Measurements from ENCODE around the gene CD81.
A peak's percentile ranks its signal among the peaks of the same experiment; 100 is the strongest.

CD81 gene

DNA sequence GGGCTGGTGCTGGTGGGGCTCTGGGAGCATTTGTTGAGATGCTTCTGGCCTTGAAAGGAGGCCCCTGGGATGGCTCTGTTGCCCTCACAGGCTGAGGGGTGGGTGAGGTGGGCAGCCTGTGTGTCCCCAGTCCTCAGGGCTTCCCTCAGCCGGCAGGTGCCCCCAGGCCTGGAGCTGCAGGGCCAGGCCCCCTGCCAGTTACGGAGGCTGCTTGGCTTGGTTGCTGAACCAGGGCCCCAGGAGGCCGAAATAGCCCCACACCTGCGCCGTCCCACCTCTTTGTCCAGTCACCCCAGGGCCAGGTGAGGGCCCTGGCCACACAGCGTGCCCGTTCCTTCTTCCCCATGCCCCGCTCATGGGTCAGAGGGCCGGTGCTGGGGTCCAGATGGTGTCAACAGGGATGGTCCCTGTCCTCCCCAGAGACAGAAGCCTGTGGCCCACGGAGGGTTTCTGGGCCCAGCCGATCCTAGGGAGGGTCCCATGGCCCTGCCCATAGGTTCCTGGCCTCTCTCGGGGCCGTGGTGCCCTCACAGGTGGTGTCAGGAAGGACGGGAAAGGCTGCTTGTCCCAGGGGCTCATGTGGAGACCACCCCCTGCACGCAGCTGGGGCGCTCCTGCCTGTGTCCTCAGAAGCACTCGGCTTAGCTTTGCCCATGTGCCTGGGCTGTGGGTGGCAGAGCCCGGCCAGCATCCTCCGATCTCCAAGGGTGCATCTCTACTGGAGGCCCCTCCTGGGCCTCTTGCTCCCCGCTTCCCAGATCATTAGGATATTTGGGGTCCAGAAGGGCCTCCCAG lies 14.3 kb downstream of the CD81 start:
- DNase-seq: no peak

DNA sequence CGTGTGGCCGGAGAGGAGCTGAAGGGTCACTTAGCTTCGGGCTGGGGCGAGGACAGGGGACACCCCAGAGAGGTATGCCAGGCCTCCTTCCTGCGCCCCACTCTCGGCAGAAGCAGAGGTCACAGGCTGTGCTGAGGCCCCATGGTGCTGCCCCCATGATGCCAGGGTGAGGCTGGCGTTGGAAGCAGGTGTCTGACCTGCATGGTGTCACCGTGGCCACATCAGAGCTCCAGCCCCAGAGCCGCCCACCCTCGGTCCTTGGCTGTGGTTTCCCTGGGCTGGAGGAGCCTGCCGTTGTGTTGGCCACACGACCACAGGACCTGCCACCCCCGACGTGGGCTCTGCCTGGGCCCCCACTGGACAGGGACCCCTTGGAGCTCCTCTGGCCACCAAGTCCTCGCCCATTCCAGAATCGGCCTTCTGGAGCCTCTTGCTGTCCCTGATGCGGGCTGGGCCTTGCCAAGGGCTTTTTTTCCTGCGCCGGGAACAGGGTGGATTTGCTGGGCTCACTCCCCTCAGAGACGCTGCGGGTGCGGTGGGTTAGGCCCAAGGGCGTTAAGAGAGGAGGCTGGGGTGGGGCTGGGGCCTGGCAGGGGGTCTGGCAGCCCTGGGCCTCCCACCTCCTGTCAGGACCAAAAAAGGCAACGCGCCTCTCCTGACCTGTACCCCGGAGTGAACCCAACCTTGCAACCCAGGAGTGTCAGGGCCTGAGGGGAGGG lies 15.3 kb downstream of the CD81 start:
- DNase-seq: no peak

DNA sequence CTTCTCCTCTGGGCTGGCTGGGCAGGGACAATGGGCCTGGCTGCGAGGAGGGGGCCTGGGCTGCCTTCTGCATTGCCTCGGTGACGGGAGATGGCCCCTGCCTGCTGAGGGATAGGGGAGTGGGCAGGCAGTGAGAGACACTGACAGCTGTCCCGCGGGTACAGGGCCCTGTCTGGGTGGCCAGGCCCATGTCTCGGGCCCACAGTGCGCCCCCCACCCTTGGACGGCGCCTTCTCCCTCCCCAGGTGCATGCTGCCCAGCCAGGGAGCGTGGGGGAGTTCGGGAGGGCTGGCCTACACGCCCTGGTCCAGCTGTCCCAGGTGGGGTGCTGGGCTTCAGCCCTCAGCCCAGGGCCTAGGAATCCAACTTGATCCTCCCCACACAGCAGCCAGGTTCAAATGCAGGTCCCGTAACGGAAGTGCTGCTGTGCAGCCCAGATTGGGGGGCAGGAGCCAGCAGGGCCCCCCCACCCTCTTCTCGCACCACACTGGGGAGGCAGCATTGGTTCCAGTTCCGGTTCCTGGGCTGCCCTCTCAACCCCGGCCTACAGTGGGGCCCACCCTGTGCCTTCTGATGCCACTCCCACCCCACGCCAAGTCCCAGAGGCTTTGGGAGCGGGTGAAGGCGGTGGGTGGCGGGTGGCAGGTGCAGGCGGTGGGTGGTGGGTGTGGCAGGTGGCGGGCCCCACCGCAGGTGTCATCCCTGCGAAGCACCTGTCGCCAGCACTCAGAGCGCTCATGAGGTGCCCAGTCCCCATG lies 16.2 kb downstream of the CD81 start:
- no peak for DNase-seq

DNA sequence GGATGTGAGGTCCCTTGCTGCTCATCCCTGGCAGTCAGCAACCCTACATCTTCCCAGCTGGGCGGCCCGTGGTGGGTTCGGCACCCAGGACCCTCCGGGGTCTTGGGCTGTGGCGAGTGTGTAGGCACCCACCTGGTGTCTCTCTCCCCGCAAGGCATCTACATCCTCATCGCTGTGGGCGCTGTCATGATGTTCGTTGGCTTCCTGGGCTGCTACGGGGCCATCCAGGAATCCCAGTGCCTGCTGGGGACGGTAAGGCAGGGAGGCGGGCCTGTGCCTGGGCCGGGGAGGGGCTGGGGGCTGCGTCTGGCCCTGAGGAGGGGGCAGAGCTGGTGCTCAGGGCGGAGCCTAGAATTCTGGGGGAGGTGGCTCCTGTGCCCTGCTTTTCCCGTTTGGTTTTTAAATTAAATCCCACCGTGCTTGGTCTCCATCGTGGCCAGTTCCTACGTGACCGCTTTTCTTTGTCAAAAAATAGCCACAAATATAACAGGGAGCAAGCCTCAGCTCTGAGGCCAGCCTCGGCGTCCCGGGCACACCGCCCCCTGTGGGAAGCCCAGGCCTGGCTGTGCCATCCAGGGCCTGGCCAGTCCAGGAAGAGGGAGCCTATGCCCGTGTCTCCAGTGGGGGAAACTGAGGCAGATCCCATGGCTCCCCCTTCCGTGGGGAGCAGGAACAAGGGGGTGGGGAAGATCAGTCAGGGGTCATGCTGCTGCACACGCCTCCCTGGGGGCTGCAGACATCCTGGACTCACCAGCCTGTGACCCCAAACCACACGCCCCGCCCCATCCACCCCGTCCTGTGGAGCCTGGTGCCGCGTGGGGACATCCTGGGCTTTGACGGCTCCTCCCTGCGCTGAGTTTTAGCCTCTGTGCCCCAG lies 17.1 kb downstream of the CD81 start:
- DNase-seq: no peak

DNA sequence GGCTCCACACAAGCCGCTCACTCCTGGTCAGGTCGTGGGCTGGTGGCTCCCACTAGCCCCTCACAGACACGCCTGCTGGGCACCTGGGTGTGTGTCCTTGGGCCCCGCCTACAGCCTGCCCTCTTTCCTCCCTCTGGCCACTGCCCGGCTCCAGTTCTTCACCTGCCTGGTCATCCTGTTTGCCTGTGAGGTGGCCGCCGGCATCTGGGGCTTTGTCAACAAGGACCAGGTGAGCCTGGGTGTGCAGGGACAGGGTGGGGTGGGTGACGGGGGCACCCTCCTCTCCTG lies 17.7 kb downstream of the CD81 start:
- DNase-seq: no peak

DNA sequence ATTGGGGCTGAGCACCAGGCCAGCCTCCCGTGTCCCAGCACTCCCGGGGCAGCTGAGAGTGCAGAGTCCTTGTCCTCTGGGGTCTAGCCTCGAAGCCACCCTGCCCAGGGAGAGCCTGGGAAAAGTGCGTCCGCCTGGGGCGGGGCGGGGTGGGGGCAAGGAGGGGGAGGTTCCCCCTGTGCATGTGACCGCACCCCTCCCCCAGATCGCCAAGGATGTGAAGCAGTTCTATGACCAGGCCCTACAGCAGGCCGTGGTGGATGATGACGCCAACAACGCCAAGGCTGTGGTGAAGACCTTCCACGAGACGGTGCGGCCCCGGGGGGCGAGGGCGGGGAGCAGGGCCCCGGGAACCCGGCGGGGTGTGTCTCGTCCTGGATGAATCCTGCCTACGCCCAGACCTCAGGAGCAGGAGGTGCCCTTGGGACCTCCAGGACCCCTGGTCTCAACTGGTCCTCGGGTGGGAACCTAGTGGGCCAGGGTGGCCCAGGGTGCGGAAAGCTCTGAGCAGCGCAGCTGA lies 18.2 kb downstream of the CD81 start:
- no peak for DNase-seq

DNA sequence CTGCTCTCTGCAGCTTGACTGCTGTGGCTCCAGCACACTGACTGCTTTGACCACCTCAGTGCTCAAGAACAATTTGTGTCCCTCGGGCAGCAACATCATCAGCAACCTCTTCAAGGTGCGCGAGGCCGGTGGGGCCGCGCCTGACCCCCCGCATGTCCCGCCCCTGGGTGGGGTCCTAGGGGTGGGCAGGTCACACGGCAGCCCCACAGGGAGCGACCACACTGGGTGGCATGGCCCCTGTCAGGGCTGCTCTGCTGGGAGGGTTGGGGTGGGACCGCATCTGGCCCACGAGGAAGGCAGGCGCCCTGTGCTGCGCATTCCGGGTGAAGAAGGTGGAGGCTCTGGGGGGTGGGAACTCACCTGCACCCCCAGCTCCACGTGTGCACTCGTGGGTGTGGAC lies 18.7 kb downstream of the CD81 start:
- no peak for DNase-seq

DNA sequence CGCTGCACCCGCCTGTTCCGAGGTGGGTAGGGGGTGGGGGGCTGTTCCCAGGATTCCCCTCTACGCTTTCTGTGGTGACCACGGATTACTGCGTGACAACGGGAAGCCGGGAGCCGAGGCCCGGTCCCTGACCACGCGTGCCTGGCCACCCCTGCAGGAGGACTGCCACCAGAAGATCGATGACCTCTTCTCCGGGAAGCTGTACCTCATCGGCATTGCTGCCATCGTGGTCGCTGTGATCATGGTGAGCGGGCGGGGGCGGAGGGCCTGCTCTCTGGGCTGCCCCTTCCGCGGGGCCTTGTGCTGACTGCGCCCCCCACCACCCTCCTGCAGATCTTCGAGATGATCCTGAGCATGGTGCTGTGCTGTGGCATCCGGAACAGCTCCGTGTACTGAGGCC lies 19.4 kb downstream of the CD81 start:
- no peak for DNase-seq

DNA sequence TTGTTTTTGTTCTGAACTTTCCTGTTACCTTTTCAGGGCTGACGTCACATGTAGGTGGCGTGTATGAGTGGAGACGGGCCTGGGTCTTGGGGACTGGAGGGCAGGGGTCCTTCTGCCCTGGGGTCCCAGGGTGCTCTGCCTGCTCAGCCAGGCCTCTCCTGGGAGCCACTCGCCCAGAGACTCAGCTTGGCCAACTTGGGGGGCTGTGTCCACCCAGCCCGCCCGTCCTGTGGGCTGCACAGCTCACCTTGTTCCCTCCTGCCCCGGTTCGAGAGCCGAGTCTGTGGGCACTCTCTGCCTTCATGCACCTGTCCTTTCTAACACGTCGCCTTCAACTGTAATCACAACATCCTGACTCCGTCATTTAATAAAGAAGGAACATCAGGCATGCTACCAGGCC lies 19.9 kb downstream of the CD81 start:
- DNase-seq: no peak

DNA sequence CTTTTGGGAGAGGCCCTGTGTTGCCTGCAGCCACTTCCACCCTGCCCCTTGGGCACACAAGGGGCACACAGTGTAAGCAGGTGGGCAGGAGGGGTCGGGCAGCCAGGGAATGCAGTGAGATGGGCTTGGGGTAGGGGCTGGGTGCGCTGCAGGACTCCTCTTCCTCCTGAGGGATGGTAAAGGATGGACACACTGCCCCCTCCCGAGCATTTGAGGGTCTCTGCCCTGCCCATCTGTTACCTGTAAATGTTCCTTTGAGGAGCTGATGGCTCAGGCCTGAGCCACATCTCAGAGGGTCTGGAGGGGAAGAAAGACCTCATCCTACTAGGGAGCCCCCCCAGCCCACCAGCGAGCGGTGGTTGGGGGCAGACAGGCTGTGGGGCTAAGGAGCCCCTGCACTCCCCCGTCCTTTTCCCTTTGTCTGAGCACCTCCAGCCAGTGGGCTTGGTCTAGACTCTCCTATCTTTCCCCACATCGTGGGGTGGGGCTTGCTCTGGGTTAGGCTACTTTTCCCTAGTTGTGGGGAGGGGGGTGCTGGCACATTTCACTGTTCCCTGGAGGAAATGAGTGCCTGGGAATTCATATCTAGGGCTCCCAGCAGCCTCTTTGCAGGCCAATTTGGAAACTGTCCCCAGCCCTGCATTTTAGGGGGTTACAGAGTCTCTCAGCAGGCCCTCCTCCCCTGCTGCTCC lies 21.7 kb downstream of the CD81 start:
- DNase-seq: no peak

DNA sequence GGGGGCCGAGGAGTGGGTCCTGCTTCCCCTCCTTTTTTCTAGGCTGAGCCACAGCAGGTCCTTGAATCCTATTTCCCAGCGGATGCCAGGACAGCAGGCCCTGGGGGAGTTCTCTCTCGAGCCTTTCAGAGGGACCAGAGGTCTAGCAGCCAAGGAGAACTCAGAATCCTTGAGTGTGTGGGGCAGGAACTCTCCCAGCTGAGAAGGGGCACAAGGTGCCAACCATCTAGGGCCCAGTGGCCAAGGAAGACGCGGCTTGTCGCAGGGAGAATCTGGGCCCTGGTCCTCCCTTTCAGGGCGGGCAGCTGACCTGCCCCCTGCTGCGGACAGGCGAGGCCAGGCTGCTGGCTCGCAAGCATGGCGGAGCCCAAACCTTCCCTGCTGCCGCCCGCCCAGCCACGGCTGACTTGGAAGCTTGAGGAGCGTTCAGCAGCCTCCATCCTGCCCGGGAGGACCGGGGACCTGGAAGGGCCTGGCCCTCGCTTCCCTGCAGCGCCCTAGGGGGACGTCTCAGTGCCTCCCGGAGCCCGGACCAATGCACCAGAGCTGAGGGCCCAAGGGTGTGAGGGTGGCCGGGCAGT lies 22.5 kb downstream of the CD81 start:
- DNase-seq: no peak

DNA sequence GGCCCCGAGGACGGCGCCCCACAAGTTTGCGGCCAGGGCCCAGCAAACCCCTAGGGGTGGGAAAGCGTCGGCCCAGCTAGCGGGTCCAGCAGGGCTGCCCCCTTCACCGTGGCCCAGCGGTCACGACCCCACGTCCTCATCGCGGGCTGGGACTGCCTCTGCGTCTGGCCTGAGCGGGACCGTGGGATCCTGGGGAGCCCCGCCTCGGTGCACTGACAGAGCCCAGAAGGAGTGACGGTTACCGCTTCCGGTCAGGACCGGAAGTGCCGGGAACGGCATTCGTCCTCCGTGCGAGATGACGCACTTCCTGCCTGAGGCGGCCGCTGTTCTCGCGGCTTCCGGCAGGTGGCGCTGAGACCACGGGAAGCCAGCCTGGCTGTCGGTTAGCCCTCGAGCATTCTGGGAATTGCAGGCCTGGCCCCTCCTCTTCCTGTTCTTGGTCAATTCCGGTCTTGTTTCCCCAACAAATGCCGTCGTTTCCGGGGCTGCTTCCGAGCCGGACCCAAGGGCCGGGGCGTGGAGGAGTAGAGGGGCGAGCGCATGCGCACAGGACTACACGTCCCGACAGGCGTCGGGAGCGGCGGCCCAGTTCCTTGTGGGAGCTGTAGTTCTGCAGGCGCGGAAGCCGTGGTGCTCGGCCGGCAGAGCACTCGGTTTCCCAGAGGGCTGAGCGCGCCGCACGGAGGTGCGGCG lies 23.1 kb downstream of the CD81 start, which contains the start of gene TSSC4:
TSSC4 (plus strand) TSS at position 682 of the 693 bp plus-strand sequence. CDS start 1,884 bp downstream, outside the sequence.
- peak; percentile 93 for DNase-seq

DNA sequence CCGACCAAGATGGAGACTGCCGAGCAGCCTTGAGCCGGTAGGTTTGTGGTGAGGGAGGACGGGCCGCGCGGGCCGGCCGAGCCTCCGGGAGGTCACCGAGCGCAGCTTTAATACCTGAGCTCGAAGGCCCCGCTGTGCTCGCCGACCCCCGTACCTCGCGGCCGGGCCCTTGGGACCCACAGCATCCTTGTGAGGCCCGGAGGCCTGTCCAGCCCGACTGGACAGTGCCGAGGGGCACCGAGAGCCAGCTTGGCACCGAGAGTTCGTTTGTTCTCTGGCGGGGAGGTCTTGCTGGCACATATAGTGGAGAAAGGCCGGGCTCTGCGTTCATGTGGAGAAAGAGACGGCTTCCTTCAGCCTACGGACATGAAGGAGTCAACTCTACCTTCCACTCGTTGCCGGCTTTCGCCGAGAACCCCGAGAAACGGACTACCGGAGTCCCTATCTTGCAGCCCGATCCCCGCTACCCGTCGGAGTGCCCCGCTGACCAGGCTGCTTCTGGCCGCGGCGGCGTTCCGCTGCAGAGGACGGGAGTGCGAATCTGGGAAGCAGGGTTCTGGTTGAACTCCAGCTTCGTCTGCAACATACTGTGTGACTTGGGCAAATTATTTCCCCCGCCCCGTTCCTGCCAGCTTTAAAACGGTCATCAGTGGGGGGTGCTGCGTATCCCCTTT lies 23.8 kb downstream of the CD81 start:
- no peak for DNase-seq

DNA sequence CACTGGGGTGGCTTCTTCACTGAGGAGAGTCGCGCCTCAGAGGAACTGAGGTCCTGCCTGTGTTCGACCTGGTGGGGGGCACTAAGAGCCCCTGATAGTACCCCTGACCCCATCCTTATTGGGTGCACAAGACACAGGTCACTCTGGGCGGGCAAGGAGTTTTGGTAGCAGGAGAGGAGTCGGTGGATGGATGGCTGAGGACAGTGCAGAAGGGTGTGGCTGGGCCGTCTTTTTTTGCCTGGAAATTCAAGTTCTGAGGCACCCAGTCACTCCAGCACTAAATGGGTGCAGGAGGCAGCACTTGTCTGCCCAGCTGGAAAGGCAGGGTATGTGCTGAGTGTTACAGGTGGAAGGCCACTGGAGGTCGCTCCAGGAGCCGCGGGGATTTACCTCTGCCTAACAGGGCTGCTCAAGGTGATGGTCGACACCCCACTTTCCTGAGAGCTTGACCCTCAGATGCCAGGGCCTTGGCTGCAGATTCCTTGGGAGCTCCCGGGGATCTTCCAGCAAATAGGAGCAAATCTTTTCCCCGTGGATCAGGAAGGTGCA lies 24.4 kb downstream of the CD81 start:
- no peak for DNase-seq

DNA sequence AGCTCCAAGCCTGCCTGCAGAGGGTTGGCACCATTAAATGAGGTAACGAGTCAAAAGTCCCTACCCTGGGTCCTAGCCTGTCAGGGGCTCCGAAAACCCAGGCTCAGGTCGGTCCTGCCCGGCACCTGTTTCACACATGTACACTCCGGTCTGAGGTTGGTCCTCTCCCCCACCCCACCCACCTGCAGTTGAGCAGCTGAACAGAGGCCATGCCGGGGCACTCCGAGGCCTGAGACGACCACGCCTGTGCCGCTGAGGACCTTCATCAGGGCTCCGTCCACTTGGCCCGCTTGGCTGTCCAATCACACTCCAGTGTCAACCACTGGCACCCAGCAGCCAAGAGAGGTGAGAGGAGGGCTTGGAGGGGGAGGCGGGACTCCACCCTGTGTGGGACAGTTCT lies 25.0 kb downstream of the CD81 start:
- no peak for DNase-seq

DNA sequence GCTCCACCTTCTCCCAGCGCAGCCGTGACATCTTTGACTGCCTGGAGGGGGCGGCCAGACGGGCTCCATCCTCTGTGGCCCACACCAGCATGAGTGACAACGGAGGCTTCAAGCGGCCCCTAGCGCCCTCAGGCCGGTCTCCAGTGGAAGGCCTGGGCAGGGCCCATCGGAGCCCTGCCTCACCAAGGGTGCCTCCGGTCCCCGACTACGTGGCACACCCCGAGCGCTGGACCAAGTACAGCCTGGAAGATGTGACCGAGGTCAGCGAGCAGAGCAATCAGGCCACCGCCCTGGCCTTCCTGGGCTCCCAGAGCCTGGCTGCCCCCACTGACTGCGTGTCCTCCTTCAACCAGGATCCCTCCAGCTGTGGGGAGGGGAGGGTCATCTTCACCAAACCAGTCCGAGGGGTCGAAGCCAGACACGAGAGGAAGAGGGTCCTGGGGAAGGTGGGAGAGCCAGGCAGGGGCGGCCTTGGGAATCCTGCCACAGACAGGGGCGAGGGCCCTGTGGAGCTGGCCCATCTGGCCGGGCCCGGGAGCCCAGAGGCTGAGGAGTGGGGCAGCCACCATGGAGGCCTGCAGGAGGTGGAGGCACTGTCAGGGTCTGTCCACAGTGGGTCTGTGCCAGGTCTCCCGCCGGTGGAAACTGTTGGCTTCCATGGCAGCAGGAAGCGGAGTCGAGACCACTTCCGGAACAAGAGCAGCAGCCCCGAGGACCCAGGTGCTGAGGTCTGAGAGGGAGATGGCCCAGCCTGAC lies 26.0 kb downstream of the CD81 start:
- DNase-seq: no peak

DNA sequence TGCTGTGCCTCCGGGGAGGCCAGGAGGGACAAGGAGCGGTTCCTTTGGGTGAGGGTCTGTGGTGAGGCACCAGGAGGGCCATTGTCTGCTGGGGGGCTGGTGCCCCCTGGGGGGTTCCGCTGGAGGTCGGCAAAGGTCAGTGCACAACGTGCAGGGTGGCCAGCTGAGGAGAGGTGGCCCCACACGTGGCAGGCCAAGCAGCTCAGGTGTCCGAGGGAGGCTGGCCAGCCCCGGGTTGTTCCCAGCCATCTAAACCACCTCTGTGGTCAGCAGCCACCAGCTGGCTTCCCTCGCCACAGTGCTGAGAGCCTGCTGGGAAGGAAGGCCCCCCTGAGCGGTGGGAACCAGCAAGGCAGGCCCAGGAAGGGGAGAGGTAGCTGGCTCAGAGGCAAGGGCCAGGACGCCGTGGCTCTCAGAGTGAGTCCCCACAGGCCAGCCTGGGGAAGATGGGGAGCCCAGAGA lies 27.7 kb downstream of the CD81 start:
- DNase-seq: no peak

DNA sequence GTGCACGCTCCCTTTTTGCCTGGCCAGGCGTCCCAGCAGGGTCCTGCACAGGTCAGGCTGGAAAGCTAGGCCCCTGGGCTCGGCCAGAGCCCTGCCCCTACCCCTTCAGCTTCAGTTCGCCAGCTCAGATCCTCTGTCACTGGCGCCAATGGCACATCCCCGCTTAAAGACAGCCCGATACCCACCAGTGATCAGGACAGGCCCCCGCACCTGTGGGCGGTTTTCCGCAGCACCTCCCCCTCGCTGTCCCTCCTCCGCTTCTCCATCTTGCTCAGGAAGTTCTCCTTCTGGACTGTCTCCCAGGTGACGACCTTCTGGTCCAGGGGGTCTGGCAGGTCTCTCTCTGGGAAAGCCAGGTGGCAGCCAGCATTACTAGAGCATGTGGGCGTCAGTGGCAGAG lies 29.3 kb downstream of the CD81 start:
- no peak for DNase-seq

DNA sequence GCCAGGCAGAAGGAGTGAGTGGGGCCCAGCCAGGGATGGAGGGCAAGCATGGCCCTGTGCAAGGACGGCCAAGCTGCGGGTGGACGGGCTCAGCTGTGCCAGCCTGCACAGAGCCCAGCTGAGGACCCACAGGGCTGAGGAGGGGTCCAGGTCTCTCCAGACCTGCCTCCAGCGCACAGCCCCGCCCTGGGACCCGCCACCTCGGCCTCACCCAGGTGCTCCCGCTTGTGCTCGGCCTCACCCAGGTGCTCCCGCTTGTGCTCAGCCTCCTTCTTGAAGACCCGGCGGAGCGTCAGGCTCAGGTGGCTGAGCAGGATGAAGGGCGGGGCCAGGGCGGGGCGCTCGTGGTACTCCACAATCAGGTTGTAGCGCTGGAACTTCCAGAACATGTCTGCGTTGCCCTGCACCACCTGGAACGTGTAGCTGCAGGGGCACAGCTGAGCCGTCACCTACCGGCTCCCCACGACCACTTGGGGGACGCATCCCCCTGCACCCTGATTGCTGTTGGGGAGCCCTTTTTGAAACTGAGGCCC lies 29.8 kb downstream of the CD81 start:
- no peak for DNase-seq

Data from GF-D8 (cell line).